ENCODE results near the gene TCTA. TPM values are rescaled to one million over a fixed set of nuclear protein-coding genes. Genes with fewer than 3 reads are reported as not detected.
"Not testable (repeated sequence)": the region's sequence is repeated elsewhere in the genome, so short reads cannot be mapped to it uniquely, and the experiment has no call there.

TCTA gene
- total RNA-seq, 1 donor from 2014 or later = 16.7 TPM

- H3K9me3 ChIP-seq = no peaks in the 10 kb centered on the region
- H3K4me3 ChIP-seq = no peak overlapping the region
- no peaks in the 10 kb centered on the region for H3K36me3 ChIP-seq
- H3K27me3 ChIP-seq = no peaks in the 10 kb centered on the region
- intact Hi-C loops (cut with DNase I) = no loop called here
- no peak overlapping the region for H3K27ac ChIP-seq
- no peak for TF ChIP-seq POLR2AphosphoS5 (IDR thresholded peaks at IDR 0.05; ENCODE audit: insufficient read depth in 1 of 2, low read depth in 1 of 2)
- TF ChIP-seq CTCF (IDR thresholded peaks at IDR 0.05) = no peak
- DNase-seq (ENCODE audit: extremely low spot score in 2 of 2) = no peak
- peaks cover 84% of the 10 kb centered on the region for H3K4me1 ChIP-seq
Observed at GRCh38 chr3:49387721-49388120, 24.5 kb upstream of the TCTA start.

GRCh38 chr3:49388289-49388820, 23.9 kb upstream of the TCTA start:
- TF ChIP-seq CTCF (IDR thresholded peaks at IDR 0.05) (no peak), POLR2A (IDR thresholded peaks at IDR 0.05) (no peak), POLR2AphosphoS5 (IDR thresholded peaks at IDR 0.05; ENCODE audit: insufficient read depth in 1 of 2, low read depth in 1 of 2) (no peak)
- Histone ChIP-seq H3K9me3 (no peaks in the 10 kb centered on the region), H3K27me3 (no peaks in the 10 kb centered on the region), H3K4me3 (no peak overlapping the region), H3K27ac (no peak overlapping the region), H3K4me1 (peaks cover 78% of the 10 kb centered on the region), H3K36me3 (no peaks in the 10 kb centered on the region)
- intact Hi-C loops (cut with DNase I) = no loop called here
- DNase-seq (ENCODE audit: extremely low spot score in 2 of 2) = no peak

GRCh38 chr3:49389297-49389696, 22.9 kb upstream of the TCTA start:
- DNase-seq (ENCODE audit: extremely low spot score in 2 of 2) = no peak
- no peak for TF ChIP-seq POLR2A (IDR thresholded peaks at IDR 0.05)
- TF ChIP-seq POLR2AphosphoS5 (IDR thresholded peaks at IDR 0.05; ENCODE audit: insufficient read depth in 1 of 2, low read depth in 1 of 2) = no peak
- TF ChIP-seq CTCF (IDR thresholded peaks at IDR 0.05) = no peak
- H3K36me3 ChIP-seq = no peaks in the 10 kb centered on the region
- H3K27ac ChIP-seq = no peak overlapping the region
- intact Hi-C loops (cut with DNase I) = no loop called here
- H3K27me3 ChIP-seq = no peaks in the 10 kb centered on the region
- no peaks in the 10 kb centered on the region for H3K9me3 ChIP-seq
- no peak overlapping the region for H3K4me3 ChIP-seq
- peaks cover 74% of the 10 kb centered on the region for H3K4me1 ChIP-seq

GRCh38 chr3:49391310-49391709, 20.9 kb upstream of the TCTA start:
- H3K4me1 ChIP-seq = peaks cover 69% of the 10 kb centered on the region
- H3K4me3 ChIP-seq; intact Hi-C loops (cut with DNase I); H3K27ac ChIP-seq; H3K27me3 ChIP-seq; H3K9me3 ChIP-seq; H3K36me3 ChIP-seq; DNase-seq (ENCODE audit: extremely low spot score in 2 of 2): not testable (repeated sequence)

GRCh38 chr3:49397470-49397869, 14.8 kb upstream of the TCTA start:
- Histone ChIP-seq H3K27me3 (no peaks in the 10 kb centered on the region), H3K4me1 (peaks cover 62% of the 10 kb centered on the region), H3K4me3 (no peak overlapping the region), H3K36me3 (no peaks in the 10 kb centered on the region), H3K27ac (no peak overlapping the region), H3K9me3 (no peaks in the 10 kb centered on the region)
- no peak for DNase-seq (ENCODE audit: extremely low spot score in 2 of 2)
- TF ChIP-seq CTCF (IDR thresholded peaks at IDR 0.05) = no peak
- TF ChIP-seq POLR2A (IDR thresholded peaks at IDR 0.05) = no peak
- TF ChIP-seq POLR2AphosphoS5 (IDR thresholded peaks at IDR 0.05; ENCODE audit: insufficient read depth in 1 of 2, low read depth in 1 of 2) = peak in 1 of 2 donors; percentile 61
- intact Hi-C loops (cut with DNase I) = no loop called here
